Memory B cell (primary cell): ENCODE results near the gene ZNF587.
"Not testable (repeated sequence)": the region's sequence is repeated elsewhere in the genome, so short reads cannot be mapped to it uniquely, and the experiment has no call there.

Source experiments
- ATAC-seq: fragments of 150-1000 bp; cut with Tn5 transposase; 2 replicates; pipeline ENCODE4 v1.10.0; 2021; ENCODE audit warnings: low read depth, mild to moderate bottlenecking, moderate library complexity
- DNase-seq, 2 donors: peaks; one replicate each; pipeline ENCODE4 v3.0.0; 2022; ENCODE audit warnings: low spot score in 2 of 2
- H3K27ac Mint-ChIP-seq: one replicate; pipeline ENCODE4 v1.8.0; 2022; ENCODE audit warnings: mild to moderate bottlenecking, moderate library complexity, mixed read lengths
- H3K27me3 Mint-ChIP-seq: one replicate; pipeline ENCODE4 v1.8.0; 2022; ENCODE audit warnings: mixed read lengths
- H3K36me3 Mint-ChIP-seq: one replicate; pipeline ENCODE4 v1.8.0; 2022; ENCODE audit warnings: mild to moderate bottlenecking, mixed read lengths
- H3K4me1 Mint-ChIP-seq: one replicate; pipeline ENCODE4 v1.8.0; 2022; ENCODE audit warnings: mixed read lengths
- H3K4me3 Mint-ChIP-seq: one replicate; pipeline ENCODE4 v1.8.0; 2022; ENCODE audit warnings: mild to moderate bottlenecking, moderate library complexity, mixed read lengths
- H3K9me3 Mint-ChIP-seq: one replicate; pipeline ENCODE4 v1.8.0; 2022; ENCODE audit warnings: mixed read lengths

Gene ZNF587

DNA sequence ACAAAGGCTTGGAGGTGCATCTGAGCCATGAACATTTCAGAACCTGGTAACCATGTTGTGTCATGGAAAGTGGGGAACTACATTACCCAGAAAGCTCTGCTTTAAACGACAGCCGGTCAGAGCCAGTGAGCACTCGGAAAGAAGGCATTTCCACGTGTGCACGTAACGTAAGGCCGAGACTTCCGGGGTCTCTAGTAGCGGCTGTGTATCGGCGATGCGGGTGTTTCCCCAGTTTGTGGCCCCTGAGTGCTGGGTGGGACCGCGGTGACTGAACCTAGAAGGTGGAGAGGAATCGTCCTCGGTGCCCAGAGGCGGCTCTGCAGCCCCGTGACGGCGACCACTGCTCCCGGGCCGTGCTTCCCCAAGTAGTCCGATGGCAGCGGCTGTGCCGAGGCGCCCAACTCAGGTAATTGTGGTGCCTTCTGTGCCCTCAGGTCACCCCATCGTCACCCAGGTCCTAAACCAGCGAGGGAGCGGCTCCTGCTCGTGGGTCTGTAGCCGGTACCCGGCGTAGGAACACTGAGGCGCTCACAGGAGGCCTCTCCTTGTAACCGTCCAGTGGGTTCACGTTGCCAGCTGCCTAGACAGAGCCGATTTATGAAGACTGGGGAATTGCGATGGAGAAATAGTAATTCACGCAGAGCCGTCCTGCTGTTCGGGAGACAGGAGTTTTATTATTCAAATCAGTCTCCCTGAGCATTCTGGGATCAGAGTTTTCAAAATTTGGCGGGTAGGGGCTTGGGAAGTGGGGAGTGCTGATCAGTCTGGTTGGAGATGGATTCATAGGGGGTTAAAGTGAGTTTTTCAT, at the start of gene ZNF587:
TSS of gene ZNF587 (plus strand) at position 194 of the 808 bp plus-strand sequence. CDS start at position 374, 180 bp downstream.
- not testable (repeated sequence) for H3K9me3 Mint-ChIP-seq

DNA sequence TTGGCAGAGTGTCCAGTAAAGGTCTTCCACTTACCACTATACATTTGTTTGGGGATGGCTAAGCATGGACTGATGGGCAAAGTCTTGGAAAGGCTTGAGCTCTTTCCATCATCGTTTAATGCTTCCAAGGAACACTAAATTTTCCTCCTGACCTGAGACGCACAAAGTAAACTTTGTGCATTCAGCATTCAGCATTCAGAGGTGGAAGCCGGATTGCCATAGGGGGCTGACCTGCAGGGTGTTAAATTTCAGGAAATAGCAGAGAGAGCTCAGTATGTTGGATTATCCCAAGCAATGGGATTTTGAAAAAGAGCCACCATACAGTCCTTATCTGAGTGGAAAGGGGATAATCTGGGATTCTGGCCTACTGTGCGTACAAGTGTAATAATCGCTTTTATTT, 49.0 kb upstream of the ZNF587 start:
- Mint-ChIP-seq H3K27ac (peak overlapping the region; percentile 85), H3K9me3 (no peaks in the 10 kb centered on the region), H3K36me3 (peaks cover 7% of the 10 kb centered on the region), H3K27me3 (no peaks in the 10 kb centered on the region), H3K4me1 (peaks cover 23% of the 10 kb centered on the region), H3K4me3 (no peak overlapping the region)
- DNase-seq, result no peak
- ATAC-seq, result no peak

More for the DNA sequence above, at the start of gene ZNF587:
- peak; percentile 97 for ATAC-seq
- Mint-ChIP-seq H3K27ac (peak within 1 kb of the TSS; percentile 97), H3K4me1 (peaks cover 22% of the 10 kb centered on the region), H3K36me3 (peaks cover 12% of the 10 kb centered on the region), H3K4me3 (peak within 1 kb of the TSS; percentile 97)
- peak; percentile 72 for DNase-seq
- not testable (repeated sequence) for H3K27me3 Mint-ChIP-seq

DNA sequence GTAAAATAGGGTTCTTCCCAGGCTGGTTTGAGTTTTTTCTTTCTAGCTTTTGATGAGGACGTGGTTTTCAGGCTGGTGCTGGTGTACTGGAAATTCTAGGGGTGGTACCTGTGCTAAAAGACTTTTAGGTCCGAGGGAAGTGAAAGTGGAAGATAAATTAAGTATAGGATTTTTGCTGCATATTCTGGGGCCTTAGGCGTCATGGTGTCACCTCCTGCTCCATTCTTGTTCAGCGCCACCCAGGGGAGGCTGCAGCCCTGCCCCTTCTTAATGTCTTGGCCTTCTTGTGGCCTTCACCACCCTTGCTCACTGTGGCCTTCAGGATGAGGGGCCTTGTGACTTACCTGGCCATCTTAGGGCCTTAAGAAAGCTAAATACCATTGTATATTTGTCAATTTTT, 47.4 kb upstream of the ZNF587 start:
- peaks cover 2% of the 10 kb centered on the region for H3K36me3 Mint-ChIP-seq

DNA sequence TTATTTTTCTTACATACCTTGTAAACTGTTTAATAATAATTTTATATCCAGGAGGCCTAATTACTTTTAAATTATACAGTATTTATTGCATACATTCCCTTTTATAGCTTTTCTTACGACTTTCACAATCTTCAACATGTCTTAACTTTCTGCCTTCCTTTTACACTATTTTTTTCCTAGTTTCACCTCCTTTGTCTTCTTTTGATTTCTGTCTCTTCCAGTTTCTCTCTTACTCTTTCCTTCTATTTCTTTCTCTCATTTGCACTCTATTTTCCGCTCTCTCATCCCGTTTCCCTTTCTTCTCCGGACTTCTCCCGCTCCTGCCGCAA, 46.4 kb upstream of the ZNF587 start:
- ATAC-seq (no peak), DNase-seq (no peak)
- Mint-ChIP-seq H3K9me3 (no peaks in the 10 kb centered on the region), H3K36me3 (peaks cover 8% of the 10 kb centered on the region), H3K4me3 (peak overlapping the region; percentile 72), H3K27me3 (no peaks in the 10 kb centered on the region), H3K4me1 (peaks cover 23% of the 10 kb centered on the region), H3K27ac (peak overlapping the region; percentile 33)

More for the DNA sequence above, 47.4 kb upstream of the ZNF587 start:
- Mint-ChIP-seq H3K4me3 (peak overlapping the region; percentile 35), H3K27ac (peak overlapping the region; percentile 85), H3K27me3 (no peaks in the 10 kb centered on the region), H3K9me3 (no peaks in the 10 kb centered on the region), H3K4me1 (peaks cover 23% of the 10 kb centered on the region)
- DNase-seq (peak in 1 of 2 donors; percentile 42), ATAC-seq (peak; percentile 97)

DNA sequence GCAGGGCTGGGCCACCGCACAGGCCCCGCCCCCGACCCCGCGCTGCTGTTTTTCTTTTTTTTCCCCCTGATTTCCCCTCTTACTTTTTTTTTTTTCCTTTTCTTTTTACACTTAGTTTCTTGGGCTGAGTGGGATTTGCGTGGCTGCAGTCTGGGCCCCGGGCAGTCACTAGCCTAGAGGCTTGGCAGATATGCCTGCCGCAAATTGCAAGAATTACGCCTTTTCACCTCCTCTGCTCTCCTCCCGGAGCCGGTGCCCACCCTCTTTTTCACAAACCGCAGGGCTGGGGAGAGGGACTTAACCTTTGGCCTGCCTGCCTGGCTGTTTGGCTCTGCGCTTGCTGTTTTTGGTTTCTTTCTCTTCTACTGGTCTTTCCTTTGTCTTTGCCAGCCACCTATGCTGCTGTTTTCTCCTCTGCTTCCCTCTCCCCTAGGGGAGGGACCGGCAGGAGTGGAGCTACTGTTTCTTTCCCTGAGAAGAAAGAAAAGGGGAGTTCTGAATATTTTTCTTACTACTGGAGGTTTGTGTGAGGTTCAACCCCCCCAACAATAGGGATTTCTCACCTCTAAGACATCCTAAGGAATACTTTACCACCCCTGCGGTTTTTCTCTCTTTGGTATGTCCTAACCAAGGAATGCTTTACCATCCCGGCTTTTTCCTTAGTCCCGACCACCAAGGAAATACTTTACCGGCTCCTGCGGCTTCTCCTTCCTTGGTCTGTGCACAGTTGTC, 45.9 kb upstream of the ZNF587 start:
- peaks cover 10% of the 10 kb centered on the region for H3K36me3 Mint-ChIP-seq
- no peak for ATAC-seq
- peak overlapping the region; percentile 72 for H3K4me3 Mint-ChIP-seq
- no peaks in the 10 kb centered on the region for H3K27me3 Mint-ChIP-seq
- H3K9me3 Mint-ChIP-seq, result no peaks in the 10 kb centered on the region
- no peak for DNase-seq
- H3K27ac Mint-ChIP-seq, result peak overlapping the region; percentile 33
- H3K4me1 Mint-ChIP-seq, result peaks cover 23% of the 10 kb centered on the region

DNA sequence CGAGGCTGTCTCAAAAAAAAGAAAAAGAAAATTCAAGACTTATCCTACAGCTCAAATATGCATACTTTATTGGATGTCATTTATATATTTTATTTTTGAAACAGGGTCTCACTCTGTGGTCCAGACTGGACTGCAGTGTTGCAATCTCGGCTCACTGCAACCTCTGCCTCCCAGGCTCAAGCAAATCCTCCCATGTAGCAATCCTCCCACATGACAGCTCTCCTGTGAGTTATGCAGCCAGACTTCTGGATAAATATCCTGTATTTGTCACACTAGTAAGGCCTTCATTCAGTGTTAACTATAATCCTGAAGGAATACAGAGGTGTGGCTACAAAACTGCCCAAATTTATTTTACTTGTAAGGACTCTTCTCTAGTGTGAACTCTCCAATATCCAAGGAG, 42.1 kb upstream of the ZNF587 start:
- H3K27ac Mint-ChIP-seq, result no peak overlapping the region
- H3K36me3 Mint-ChIP-seq, result peaks cover 17% of the 10 kb centered on the region
- no peaks in the 10 kb centered on the region for H3K9me3 Mint-ChIP-seq
- H3K4me3 Mint-ChIP-seq, result no peak overlapping the region
- H3K4me1 Mint-ChIP-seq, result peaks cover 16% of the 10 kb centered on the region
- DNase-seq (no peak), ATAC-seq (no peak)
- no peaks in the 10 kb centered on the region for H3K27me3 Mint-ChIP-seq

DNA sequence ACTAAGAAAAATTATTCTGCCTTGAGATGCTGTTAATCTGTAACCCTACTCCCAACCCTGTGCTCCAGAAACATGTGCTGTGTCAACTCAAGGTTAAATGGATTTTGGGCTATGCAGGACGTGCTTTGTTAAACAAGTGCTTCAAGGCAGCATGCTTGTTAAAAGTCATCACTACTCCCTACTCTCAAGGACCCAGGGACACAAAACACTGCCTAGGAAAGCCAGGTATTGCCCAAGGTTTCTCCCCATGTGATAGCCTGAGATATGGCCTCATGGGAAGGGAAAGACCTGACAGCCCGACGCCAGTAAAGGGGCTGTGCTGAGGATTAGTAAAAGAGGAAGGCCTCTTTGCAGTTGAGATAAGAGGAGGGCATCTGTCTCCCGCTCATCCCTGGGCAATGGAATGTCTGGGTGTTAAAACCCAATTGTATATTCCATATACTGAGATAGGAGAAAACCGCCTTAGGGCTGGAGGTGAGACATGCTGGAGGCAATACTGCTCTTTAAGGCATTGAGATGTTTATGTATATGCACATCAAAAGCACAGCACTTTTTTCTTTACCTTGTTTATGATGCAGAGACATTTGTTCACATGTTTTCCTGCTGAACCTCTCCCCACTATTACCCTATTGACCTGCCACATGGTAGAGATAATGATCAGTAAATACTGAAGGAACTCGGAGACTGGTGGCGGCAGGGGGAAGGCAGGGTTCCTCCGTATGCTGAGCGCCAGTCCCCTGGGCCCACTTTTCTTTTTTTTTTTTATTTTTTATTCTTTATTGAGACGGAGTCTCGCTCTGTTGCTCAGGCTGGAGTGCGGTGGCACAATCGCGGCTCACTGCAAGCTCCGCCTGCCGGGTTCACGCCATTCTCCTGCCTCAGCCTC, 39.0 kb upstream of the ZNF587 start:
- Mint-ChIP-seq H3K27ac (peak overlapping the region; percentile 17), H3K36me3 (peaks cover 17% of the 10 kb centered on the region)
- ATAC-seq, result not testable (repeated sequence)

DNA sequence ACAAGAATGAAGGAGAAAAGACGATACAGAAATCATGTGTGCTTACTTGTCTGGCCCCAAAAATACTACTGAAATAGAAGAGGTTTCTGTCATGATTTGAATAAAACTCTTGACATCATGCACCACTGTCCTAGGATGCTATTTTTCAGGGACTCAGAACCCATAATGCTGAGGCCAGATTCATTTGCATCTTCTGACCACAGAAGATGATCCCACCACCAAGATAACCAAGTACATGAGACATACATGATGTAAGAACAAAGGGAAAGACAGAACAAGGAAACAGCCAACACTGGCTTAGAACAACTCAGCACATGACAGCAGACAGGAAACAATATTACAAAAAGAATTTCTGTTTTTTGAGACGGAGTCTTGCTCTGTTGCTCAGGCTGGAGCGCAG, 37.4 kb upstream of the ZNF587 start:
- Mint-ChIP-seq H3K4me1 (peaks cover 31% of the 10 kb centered on the region), H3K9me3 (no peaks in the 10 kb centered on the region), H3K36me3 (peaks cover 17% of the 10 kb centered on the region), H3K27ac (peak overlapping the region; percentile 49), H3K4me3 (no peak overlapping the region), H3K27me3 (no peaks in the 10 kb centered on the region)
- ATAC-seq (no peak), DNase-seq (no peak)

More for the DNA sequence above, 39.0 kb upstream of the ZNF587 start:
- not testable (repeated sequence) for H3K4me3 Mint-ChIP-seq, DNase-seq, H3K27me3 Mint-ChIP-seq, H3K9me3 Mint-ChIP-seq
- H3K4me1 Mint-ChIP-seq, result peaks cover 30% of the 10 kb centered on the region

DNA sequence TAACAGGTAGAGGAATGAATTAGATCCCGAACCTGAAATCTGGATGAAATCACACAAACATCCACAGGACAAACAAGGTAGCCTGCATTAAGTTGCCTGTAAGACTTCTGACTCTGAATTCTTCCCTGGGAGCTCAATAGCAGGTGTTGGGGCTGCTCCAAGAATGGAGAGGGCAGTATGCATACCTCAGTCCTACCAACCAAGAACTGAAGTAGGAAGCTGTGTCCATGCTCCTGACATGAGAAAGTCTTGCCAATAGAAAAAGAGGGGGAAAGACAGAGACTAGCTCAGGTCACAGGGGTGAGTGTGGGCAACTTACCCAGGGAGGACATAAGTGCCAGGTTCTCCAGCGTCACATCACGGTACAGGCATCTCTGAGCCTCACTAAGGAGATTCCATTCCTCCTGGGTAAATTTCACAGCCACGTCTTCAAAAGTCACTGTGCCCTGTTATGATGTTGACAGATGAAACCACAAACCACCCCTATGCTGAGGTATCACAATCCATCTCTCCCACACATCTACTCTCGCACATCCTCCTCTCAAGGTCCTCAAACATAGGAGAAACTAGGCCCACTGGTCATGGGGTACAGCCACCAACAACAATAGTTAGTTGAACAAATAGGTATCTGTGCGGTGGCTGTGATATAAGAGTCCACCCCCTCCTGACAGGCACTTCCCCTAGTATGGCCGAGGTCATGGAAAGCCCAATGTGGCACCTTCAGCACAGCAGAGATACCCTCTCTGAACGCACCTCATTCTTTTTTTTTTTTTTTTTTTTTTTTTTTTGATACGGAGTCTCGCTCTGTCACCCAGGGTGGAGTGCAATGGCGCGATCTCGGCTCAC, 36.5 kb upstream of the ZNF587 start:
- DNase-seq, H3K9me3 Mint-ChIP-seq, H3K27me3 Mint-ChIP-seq, ATAC-seq: not testable (repeated sequence)
- Mint-ChIP-seq H3K4me3 (peak overlapping the region; percentile 49), H3K4me1 (peaks cover 31% of the 10 kb centered on the region), H3K36me3 (peaks cover 11% of the 10 kb centered on the region), H3K27ac (peak overlapping the region; percentile 87)

DNA sequence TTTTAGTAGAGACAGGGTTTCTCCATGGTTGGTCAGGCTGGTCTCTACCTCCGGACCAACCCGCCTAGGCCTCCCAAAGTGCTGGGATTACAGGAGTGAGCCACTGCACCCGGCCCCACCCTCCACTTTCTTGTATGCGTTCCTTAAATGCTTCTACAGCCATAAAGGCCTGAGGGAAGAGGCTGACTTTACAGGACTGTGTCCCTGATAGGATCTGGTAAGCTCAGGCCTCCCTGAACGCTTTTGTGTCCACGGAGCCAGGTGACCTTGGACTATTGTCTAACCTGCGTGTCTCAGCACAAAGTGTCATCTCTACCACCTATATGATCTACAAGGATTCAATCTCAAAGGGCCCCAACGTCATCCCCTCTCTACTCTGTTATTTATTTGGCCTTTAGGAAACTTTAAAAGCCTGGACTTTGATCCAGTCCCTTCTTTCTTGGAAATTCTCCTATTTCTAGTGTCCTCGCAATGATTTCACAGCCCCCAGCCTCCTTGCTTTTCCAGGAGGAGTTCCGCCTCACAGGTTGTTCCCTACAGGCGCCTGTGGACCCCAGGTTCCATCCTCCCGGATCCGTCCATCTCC, 35.6 kb upstream of the ZNF587 start:
- Mint-ChIP-seq H3K9me3 (no peaks in the 10 kb centered on the region), H3K36me3 (peaks cover 8% of the 10 kb centered on the region), H3K4me3 (peak overlapping the region; percentile 97), H3K27me3 (no peaks in the 10 kb centered on the region), H3K27ac (peak overlapping the region; percentile 96), H3K4me1 (peaks cover 31% of the 10 kb centered on the region)
- ATAC-seq (no peak), DNase-seq (no peak)

DNA sequence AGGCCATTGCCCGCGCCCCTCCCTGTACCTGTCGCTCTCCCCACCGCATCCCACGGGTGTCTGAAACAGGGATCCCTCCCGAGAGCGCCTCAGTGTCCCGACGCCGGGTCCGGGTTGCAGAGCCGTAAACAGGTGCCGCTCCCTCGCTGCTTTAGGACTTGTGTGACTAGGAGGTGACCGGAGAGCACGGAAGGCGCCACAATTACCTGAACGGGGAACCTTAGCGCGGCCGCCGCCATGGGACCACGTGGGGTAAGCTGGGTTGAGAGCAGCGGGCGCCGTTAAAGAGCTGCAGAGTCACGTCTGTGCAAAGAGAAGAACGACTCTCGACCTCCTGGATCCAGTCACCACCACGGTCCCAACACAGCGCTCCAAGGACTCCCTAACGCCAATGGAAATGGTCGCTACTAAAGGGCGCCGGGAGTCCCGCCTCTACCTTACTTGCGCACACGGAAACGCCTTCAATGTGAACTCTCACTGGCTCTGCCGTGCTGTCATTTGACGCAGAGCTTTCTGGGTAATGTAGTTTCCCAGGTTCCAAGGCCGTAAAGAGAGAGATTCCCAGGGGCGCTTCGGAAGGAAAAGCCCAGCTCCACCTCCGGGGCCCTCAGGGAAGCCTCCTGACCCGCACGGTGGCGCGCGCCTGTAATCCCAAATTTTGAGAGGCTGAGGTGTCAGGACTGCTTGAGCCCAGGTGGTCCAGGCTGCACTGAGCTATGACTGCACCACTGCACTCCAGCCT, 35.0 kb upstream of the ZNF587 start, which contains the start of gene ZNF552:
TSS of gene ZNF552 (minus strand) at position 409 of the 742 bp plus-strand sequence. CDS start at position 239, 170 bp downstream.
- DNase-seq, result peak; percentile 55 to 59
- H3K4me1 Mint-ChIP-seq, result peaks cover 33% of the 10 kb centered on the region
- H3K27me3 Mint-ChIP-seq, result no peaks in the 10 kb centered on the region
- peaks cover 6% of the 10 kb centered on the region for H3K36me3 Mint-ChIP-seq
- peak; percentile 81 for ATAC-seq
- H3K27ac Mint-ChIP-seq, result peak within 1 kb of the TSS; percentile 96
- no peaks in the 10 kb centered on the region for H3K9me3 Mint-ChIP-seq
- peak within 1 kb of the TSS; percentile 97 for H3K4me3 Mint-ChIP-seq
